Tibial nerve (tissue), 4 donors: ENCODE data around the gene PCK2. TPM values are rescaled to one million over a fixed set of nuclear protein-coding genes. Genes with fewer than 3 reads are reported as not detected.

Source experiments
- DNase-seq, 2 donors: peaks; one replicate each; pipeline ENCODE4 v3.0.0-alpha.2; 2019; ENCODE audit warnings: low spot score in 2 of 2
- H3K27ac ChIP-seq, 4 donors: fragments of 200-600 bp; sonication (generic) in 3 of 4; one replicate each; pipeline ENCODE4 v1.5.1; 2017 to 2019; ENCODE audit warnings: mild to moderate bottlenecking in 1 of 4
- H3K27me3 ChIP-seq, 2 donors: fragments of 200-600 bp; sonication (generic) in 1 of 2; one replicate each; pipeline versions ENCODE4 v1.5.1 to v1.6.0; 2017 to 2019
- H3K36me3 ChIP-seq, 3 donors: fragments of 200-600 bp; sonication (generic); one replicate each; pipeline ENCODE4 v1.5.1; 2018 to 2019
- H3K4me1 ChIP-seq, 4 donors: fragments of 200-600 bp; sonication (generic) in 3 of 4; one replicate each; pipeline ENCODE4 v1.5.1; 2017 to 2019
- H3K4me3 ChIP-seq, 4 donors: fragments of 200-600 bp; sonication (generic) in 3 of 4; one replicate each; pipeline ENCODE4 v1.5.1; 2017 to 2019; ENCODE audit warnings: mild to moderate bottlenecking in 1 of 4, moderate library complexity in 1 of 4
- H3K9me3 ChIP-seq, 4 donors: fragments of 200-600 bp; sonication (generic) in 3 of 4; one replicate each; pipeline ENCODE4 v1.5.1; 2017 to 2019
- CTCF ChIP-seq, 5 experiments: fragments of 200-600 bp in 3 of 5; fragments of 450-650 bp in 2 of 5; sonication (generic) in 3 of 5; IDR thresholded peaks; one replicate each; pipeline ENCODE4 v1.5.1; 2016 to 2019; ENCODE audit warnings: antibody characterized with exemption in 5 of 5, mild to moderate bottlenecking in 3 of 5, moderate library complexity in 2 of 5
- EP300 ChIP-seq, 2 donors: sonication (generic); formaldehyde crosslinking; IDR thresholded peaks; one replicate each; pipeline ENCODE4 v1.6.1; 2017; ENCODE audit warnings: antibody characterized with exemption in 2 of 2, mild to moderate bottlenecking in 1 of 2
- POLR2A ChIP-seq, 2 donors: fragments of 450-650 bp; IDR thresholded peaks; one replicate each; pipeline ENCODE4 v1.6.1; 2017; ENCODE audit warnings: antibody characterized with exemption in 2 of 2, mild to moderate bottlenecking in 2 of 2, moderate library complexity in 2 of 2
- WGBS, 2 donors: methylation state at CpG; one replicate each; pipeline ENCODE4 v1.1.5; 2018; 5-methylcytosine and 5-hydroxymethylcytosine counted together
- total RNA-seq, 4 donors: library from RNA; depleted of rRNA; stranded (reverse); fragments of >200 nt; gene quantifications; one replicate each; pipeline ENCODE4 v1.1.0, GENCODE V29; 2016

The PCK2 gene
- total RNA-seq, 4 donors from 2014 or later, result 28.9 to 49.2 (median 34.3) TPM

- DNase-seq, result no peak
These were observed 17.0 kb upstream of the PCK2 start for GRCh38 chr14:24077086-24077485.

GRCh38 chr14:24078146-24078545, 16.0 kb upstream of the PCK2 start:
- Histone ChIP-seq H3K36me3 (no peaks in the 10 kb centered on the region), H3K27me3 (peaks cover 0 to 51% of the 10 kb centered on the region in 2 donors), H3K9me3 (no peaks in the 10 kb centered on the region), H3K27ac (no peak overlapping the region), H3K4me3 (no peak overlapping the region), H3K4me1 (peaks cover 0 to 14% (median 3%) of the 10 kb centered on the region in 4 donors)
- WGBS, 2 donors, result 63 to 70% methylated on average over 3 of the region's 3 CpGs
- DNase-seq, result no peak
- TF ChIP-seq POLR2A (IDR thresholded peaks at IDR 0.05) (no peak), CTCF (IDR thresholded peaks at IDR 0.05) (no peak), EP300 (IDR thresholded peaks at IDR 0.05) (no peak)

More at GRCh38 chr14:24077086-24077485, 17.0 kb upstream of the PCK2 start:
- Histone ChIP-seq H3K36me3 (no peaks in the 10 kb centered on the region), H3K4me3 (no peak overlapping the region), H3K27me3 (peaks cover 0 to 61% of the 10 kb centered on the region in 2 donors), H3K9me3 (no peaks in the 10 kb centered on the region), H3K4me1 (peaks cover 0 to 14% (median 3%) of the 10 kb centered on the region in 4 donors), H3K27ac (no peak overlapping the region)
- 89 to 95% methylated on average over 23 of the region's 23 CpGs for WGBS, 2 donors
- no peak for TF ChIP-seq POLR2A (IDR thresholded peaks at IDR 0.05)
- no peak for TF ChIP-seq CTCF (IDR thresholded peaks at IDR 0.05)
- TF ChIP-seq EP300 (IDR thresholded peaks at IDR 0.05), result no peak

GRCh38 chr14:24079491-24080141, 14.5 kb upstream of the PCK2 start:
- WGBS, 2 donors, result 87 to 89% methylated on average over 9 of the region's 9 CpGs
- Histone ChIP-seq H3K9me3 (no peaks in the 10 kb centered on the region), H3K4me1 (peaks cover 0 to 14% (median 3%) of the 10 kb centered on the region in 4 donors), H3K27ac (no peak overlapping the region), H3K27me3 (peaks cover 0 to 44% of the 10 kb centered on the region in 2 donors), H3K36me3 (no peaks in the 10 kb centered on the region), H3K4me3 (no peak overlapping the region)
- no peak for TF ChIP-seq EP300 (IDR thresholded peaks at IDR 0.05)
- TF ChIP-seq POLR2A (IDR thresholded peaks at IDR 0.05), result no peak
- no peak for TF ChIP-seq CTCF (IDR thresholded peaks at IDR 0.05)
- DNase-seq, result no peak

- H3K4me3 ChIP-seq, result no peak overlapping the region
- peaks cover 0 to 14% (median 3%) of the 10 kb centered on the region in 4 donors for H3K4me1 ChIP-seq
- no peaks in the 10 kb centered on the region for H3K9me3 ChIP-seq
- 83 to 88% methylated on average over 6 of the region's 6 CpGs for WGBS, 2 donors
- DNase-seq, result no peak
- H3K27me3 ChIP-seq, result peaks cover 0 to 40% of the 10 kb centered on the region in 2 donors
- TF ChIP-seq EP300 (IDR thresholded peaks at IDR 0.05) (no peak), CTCF (IDR thresholded peaks at IDR 0.05) (no peak), POLR2A (IDR thresholded peaks at IDR 0.05) (no peak)
- H3K36me3 ChIP-seq, result no peaks in the 10 kb centered on the region
- H3K27ac ChIP-seq, result no peak overlapping the region
These were observed 14.0 kb upstream of the PCK2 start for GRCh38 chr14:24080142-24080530.

GRCh38 chr14:24080888-24081738, 13.0 kb upstream of the PCK2 start:
- WGBS, 2 donors, result 0% methylated on average over 20 to 56 of the region's 74 CpGs
- H3K27ac ChIP-seq, result peak overlapping the region in 2 of 4 donors; percentile 53 to 82
- no peak for TF ChIP-seq EP300 (IDR thresholded peaks at IDR 0.05)
- no peak for TF ChIP-seq POLR2A (IDR thresholded peaks at IDR 0.05)
- no peak for TF ChIP-seq CTCF (IDR thresholded peaks at IDR 0.05)
- peaks cover 0 to 40% of the 10 kb centered on the region in 2 donors for H3K27me3 ChIP-seq
- H3K4me1 ChIP-seq, result peaks cover 0 to 14% (median 3%) of the 10 kb centered on the region in 4 donors
- DNase-seq, result no peak
- H3K9me3 ChIP-seq, result no peaks in the 10 kb centered on the region
- H3K36me3 ChIP-seq, result no peaks in the 10 kb centered on the region
- H3K4me3 ChIP-seq, result peak overlapping the region; percentile 32 to 67 (median 50)
